Measurements from ENCODE around the gene NRK.
"Not testable (repeated sequence)": the region's sequence is repeated elsewhere in the genome, so short reads cannot be mapped to it uniquely, and the experiment has no call there.

DNA sequence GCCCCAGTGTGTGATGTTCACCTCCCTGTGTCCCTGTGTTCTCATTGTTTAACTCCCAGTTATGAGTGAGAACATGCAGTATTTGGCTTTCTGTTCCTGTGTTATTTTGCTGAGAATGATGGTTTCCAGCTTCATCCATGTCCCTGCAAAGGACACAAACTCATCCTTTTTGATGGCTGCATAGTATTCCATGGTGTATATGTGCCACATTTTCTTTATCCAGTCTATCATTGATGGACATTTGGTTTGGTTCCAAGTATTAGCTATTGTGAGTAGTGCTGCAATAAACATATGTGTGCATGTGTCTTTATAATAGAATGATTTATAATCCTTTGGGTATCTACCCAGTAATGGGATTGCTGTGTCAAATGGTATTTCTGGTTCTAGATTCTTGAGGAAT, 16.7 kb upstream of the NRK start:
- TF ChIP-seq POLR2A (IDR thresholded peaks at IDR 0.05; ENCODE audit: extremely low read depth, insufficient read length); MAX (IDR thresholded peaks at IDR 0.05; ENCODE audit: low read depth, low read length); MYC (IDR thresholded peaks at IDR 0.05; ENCODE audit: low read depth, low read length): not testable (repeated sequence)
- TF ChIP-seq, protein P1, sequence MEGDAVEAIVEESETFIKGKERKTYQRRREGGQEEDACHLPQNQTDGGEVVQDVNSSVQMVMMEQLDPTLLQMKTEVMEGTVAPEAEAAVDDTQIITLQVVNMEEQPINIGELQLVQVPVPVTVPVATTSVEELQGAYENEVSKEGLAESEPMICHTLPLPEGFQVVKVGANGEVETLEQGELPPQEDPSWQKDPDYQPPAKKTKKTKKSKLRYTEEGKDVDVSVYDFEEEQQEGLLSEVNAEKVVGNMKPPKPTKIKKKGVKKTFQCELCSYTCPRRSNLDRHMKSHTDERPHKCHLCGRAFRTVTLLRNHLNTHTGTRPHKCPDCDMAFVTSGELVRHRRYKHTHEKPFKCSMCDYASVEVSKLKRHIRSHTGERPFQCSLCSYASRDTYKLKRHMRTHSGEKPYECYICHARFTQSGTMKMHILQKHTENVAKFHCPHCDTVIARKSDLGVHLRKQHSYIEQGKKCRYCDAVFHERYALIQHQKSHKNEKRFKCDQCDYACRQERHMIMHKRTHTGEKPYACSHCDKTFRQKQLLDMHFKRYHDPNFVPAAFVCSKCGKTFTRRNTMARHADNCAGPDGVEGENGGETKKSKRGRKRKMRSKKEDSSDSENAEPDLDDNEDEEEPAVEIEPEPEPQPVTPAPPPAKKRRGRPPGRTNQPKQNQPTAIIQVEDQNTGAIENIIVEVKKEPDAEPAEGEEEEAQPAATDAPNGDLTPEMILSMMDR (IDR thresholded peaks at IDR 0.05; ENCODE audit: low read depth, low read length): not testable (repeated sequence)

All from NB4 (cell line).